Body of pancreas (tissue), 4 donors: ENCODE measurements around the gene MUC16. TPM values are rescaled to one million over a fixed set of nuclear protein-coding genes. Genes with fewer than 3 reads are reported as not detected.
"Not testable (repeated sequence)": the region's sequence is repeated elsewhere in the genome, so short reads cannot be mapped to it uniquely, and the experiment has no call there.

Experiments
- ATAC-seq: fragments of 150-250 bp; one replicate; pipeline ENCODE4 v1.9.1; 2016
- DNase-seq, 4 donors: peaks; one replicate each; pipeline ENCODE4 v3.0.0-alpha.2; 2019
- H3K27ac ChIP-seq, 4 donors: fragments of 200-600 bp; sonication (generic); 1 replicate in 3 of 4; 2 replicates in 1 of 4; pipeline versions ENCODE4 v1.5.1 to v1.6.1; 2016 to 2019; ENCODE audit warnings: mild to moderate bottlenecking in 1 of 4, mixed read lengths in 1 of 4, moderate library complexity in 1 of 4
- H3K27me3 ChIP-seq, 2 donors: fragments of 200-600 bp; sonication (generic); one replicate each; pipeline ENCODE4 v1.6.0; 2016; ENCODE audit warnings: mild to moderate bottlenecking in 1 of 2
- H3K36me3 ChIP-seq, 2 donors: fragments of 200-600 bp; sonication (generic); replicated peaks in 1 of 2; 2 replicates each; pipeline ENCODE4 v1.5.1; 2016; ENCODE audit warnings: low read depth in 2 of 2; ENCODE audit not compliant: insufficient read depth in 1 of 2
- H3K4me1 ChIP-seq: fragments of 200-600 bp; sonication (generic); one replicate; pipeline ENCODE4 v1.6.0; 2016
- H3K4me3 ChIP-seq, 2 donors: fragments of 200-600 bp; sonication (generic); 1 replicate in 1 of 2; 2 replicates in 1 of 2; pipeline ENCODE4 v1.5.1; 2016 to 2019
- H3K9me3 ChIP-seq, 3 donors: fragments of 200-600 bp; sonication (generic); 1 replicate in 2 of 3; 2 replicates in 1 of 3; pipeline ENCODE4 v1.5.1; 2016
- CTCF ChIP-seq, 7 experiments: fragments of 450-650 bp in 4 of 7; fragments of 200-600 bp in 3 of 7; sonication (generic) in 3 of 7; IDR thresholded peaks; one replicate each; pipeline ENCODE4 v1.5.1; 2016 to 2019; ENCODE audit warnings: antibody characterized with exemption in 7 of 7
- POLR2A ChIP-seq, 3 donors: fragments of 450-650 bp; IDR thresholded peaks; one replicate each; pipeline ENCODE4 v1.6.1; 2016; ENCODE audit warnings: antibody characterized with exemption in 3 of 3, mild to moderate bottlenecking in 2 of 3
- WGBS, 2 donors: methylation state at CpG; one replicate each; pipeline ENCODE4 v1.1.5; 2017; 5-methylcytosine and 5-hydroxymethylcytosine counted together
- intact Hi-C: fragments of 100-400 bp; cut with DNase I; formaldehyde crosslinking; loops from one replicate; pipeline ENCODE4 v1.15.1; 2023
- total RNA-seq, 2 donors: library from RNA; depleted of rRNA; stranded (reverse); fragments of >200 nt; gene quantifications; one replicate each; pipeline ENCODE4 v1.1.0, GENCODE V29; 2016

MUC16 gene
- under 1 TPM; 0.52 to 0.66 TPM for total RNA-seq

- no peak for ATAC-seq
- no peak within 1 kb of the TSS for H3K27ac ChIP-seq
These were observed at the start of gene MUC16 for GRCh38 chr19:9009935-9010651. TSS of gene MUC16 (minus strand) at chr19:9010409.

GRCh38 chr19:9058905-9059667 is 48.9 kb upstream of the MUC16 start:
- 17 to 20% methylated on average over 11 to 12 of the region's 12 CpGs for WGBS, 2 donors

More at GRCh38 chr19:9009935-9010651, at the start of gene MUC16:
- intact Hi-C loops: no loop called here
- Histone ChIP-seq H3K9me3 (no peaks in the 10 kb centered on the region), H3K4me3 (no peak within 1 kb of the TSS), H3K36me3 (no peaks in the 10 kb centered on the region), H3K27me3 (no peaks in the 10 kb centered on the region), H3K4me1 (no peaks in the 10 kb centered on the region)
- WGBS, 2 donors: 38 to 40% methylated on average over 5 to 20 of the region's 20 CpGs
- DNase-seq: no peak
- no peak for TF ChIP-seq POLR2A (IDR thresholded peaks at IDR 0.05)
- TF ChIP-seq CTCF (IDR thresholded peaks at IDR 0.05): no peak

GRCh38 chr19:9057505-9058258 is 47.5 kb upstream of the MUC16 start:
- no peak for ATAC-seq
- intact Hi-C loops: no loop called here
- H3K36me3 ChIP-seq: no peaks in the 10 kb centered on the region
- DNase-seq: no peak
- no peak overlapping the region for H3K4me3 ChIP-seq
- TF ChIP-seq CTCF (IDR thresholded peaks at IDR 0.05) (no peak), POLR2A (IDR thresholded peaks at IDR 0.05) (no peak)
- WGBS, 2 donors: 71 to 79% methylated on average over 4 of the region's 4 CpGs
- H3K9me3 ChIP-seq: no peaks in the 10 kb centered on the region
- peak overlapping the region in 2 of 4 donors; percentile 77 to 80 for H3K27ac ChIP-seq
- peaks cover 14% of the 10 kb centered on the region for H3K4me1 ChIP-seq
- no peaks in the 10 kb centered on the region for H3K27me3 ChIP-seq

More at GRCh38 chr19:9058905-9059667, 48.9 kb upstream of the MUC16 start:
- DNase-seq: peak in 3 of 4 donors; percentile 13 to 51 (median 23)
- peak overlapping the region; percentile 32 to 80 (median 76) for H3K27ac ChIP-seq
- TF ChIP-seq POLR2A (IDR thresholded peaks at IDR 0.05) (no peak), CTCF (IDR thresholded peaks at IDR 0.05) (no peak)
- peak; percentile 70 for ATAC-seq
- peaks cover 14% of the 10 kb centered on the region for H3K4me1 ChIP-seq
- H3K4me3 ChIP-seq: no peak overlapping the region
- H3K27me3 ChIP-seq: no peaks in the 10 kb centered on the region
- H3K36me3 ChIP-seq: no peaks in the 10 kb centered on the region
- intact Hi-C loops: no loop called here
- no peaks in the 10 kb centered on the region for H3K9me3 ChIP-seq

- ATAC-seq, DNase-seq, H3K27me3 ChIP-seq, H3K9me3 ChIP-seq, intact Hi-C loops, H3K4me3 ChIP-seq, H3K36me3 ChIP-seq: not testable (repeated sequence)
- Histone ChIP-seq H3K27ac (peak overlapping the region in 3 of 4 donors; percentile 66 to 83 (median 67)), H3K4me1 (peaks cover 14% of the 10 kb centered on the region)
- WGBS, 2 donors: 80 to 82% methylated on average over 9 of the region's 9 CpGs
These were observed 45.9 kb upstream of the MUC16 start for GRCh38 chr19:9056131-9056530.

- Histone ChIP-seq H3K27me3 (no peaks in the 10 kb centered on the region), H3K4me1 (peaks cover 14% of the 10 kb centered on the region), H3K36me3 (no peaks in the 10 kb centered on the region), H3K27ac (peak overlapping the region in 3 of 4 donors; percentile 66 to 83 (median 67)), H3K9me3 (no peaks in the 10 kb centered on the region), H3K4me3 (no peak overlapping the region)
- no peak for TF ChIP-seq CTCF (IDR thresholded peaks at IDR 0.05)
- TF ChIP-seq POLR2A (IDR thresholded peaks at IDR 0.05): no peak
- ATAC-seq (no peak), DNase-seq (no peak)
- intact Hi-C loops: no loop called here
- 25 to 42% methylated on average over 5 to 8 of the region's 8 CpGs for WGBS, 2 donors
These were observed 44.6 kb upstream of the MUC16 start for GRCh38 chr19:9054765-9055164.
